Lower leg skin (tissue), 4 donors: ENCODE measurements around the gene NUDT22. TPM values are rescaled to one million over a fixed set of nuclear protein-coding genes. Genes with fewer than 3 reads are reported as not detected.

Source experiments
- DNase-seq, 2 donors: peaks; one replicate each; pipeline ENCODE4 v3.0.0-alpha.2; 2019; ENCODE audit warnings: low spot score in 2 of 2
- H3K4me3 ChIP-seq: fragments of 200-600 bp; sonication (generic); 2 replicates; pipeline ENCODE4 v1.5.1; 2017; ENCODE audit warnings: mild to moderate bottlenecking, low read depth; ENCODE audit not compliant: poor library complexity, severe bottlenecking
- CTCF ChIP-seq, 3 donors: fragments of 450-650 bp; IDR thresholded peaks; one replicate each; pipeline ENCODE4 v1.5.1; 2016; ENCODE audit warnings: antibody characterized with exemption in 3 of 3, mild to moderate bottlenecking in 3 of 3, moderate library complexity in 2 of 3
- POLR2A ChIP-seq, 2 donors: fragments of 450-650 bp; IDR thresholded peaks; one replicate each; pipeline ENCODE4 v1.6.1; 2016 to 2017; ENCODE audit warnings: antibody characterized with exemption in 2 of 2, mild to moderate bottlenecking in 1 of 2, moderate library complexity in 1 of 2
- whole genome bisulfite sequencing, 2 donors: methylation state at CpG; one replicate each; pipeline ENCODE4 v1.1.5; 2018; 5-methylcytosine and 5-hydroxymethylcytosine counted together
- intact Hi-C: fragments of 100-400 bp; cut with DNase I; formaldehyde crosslinking; loops from one replicate; pipeline ENCODE4 v1.15.0; 2023; ENCODE audit warnings: low total_unique reads
- total RNA-seq, 4 donors: library from RNA; depleted of rRNA; stranded (reverse); fragments of >200 nt; gene quantifications; one replicate each; pipeline ENCODE4 v1.1.0, GENCODE V29; 2016

Gene NUDT22
- total RNA-seq, 4 donors from 2014 or later: 44.7 to 75.6 (median 68.3) TPM

- DNase-seq: no peak
- intact Hi-C loops: no loop called here
- H3K4me3 ChIP-seq: peak overlapping the region; percentile 55
- WGBS, 2 donors: 0 to 1% methylated on average over 17 to 18 of the region's 18 CpGs
- TF ChIP-seq POLR2A (IDR thresholded peaks at IDR 0.05) (no peak), CTCF (IDR thresholded peaks at IDR 0.05) (no peak)
These were observed 25.6 kb downstream of the NUDT22 start for GRCh38 chr11:64251753-64252002.

- peak in 1 of 2 donors; percentile 92 for DNase-seq
- 4 to 6% methylated on average over 23 of the region's 23 CpGs for WGBS, 2 donors
- intact Hi-C loops: no loop called here
- TF ChIP-seq CTCF (IDR thresholded peaks at IDR 0.05) (no peak), POLR2A (IDR thresholded peaks at IDR 0.05) (no peak)
- H3K4me3 ChIP-seq: peak overlapping the region; percentile 55
These were observed 26.2 kb downstream of the NUDT22 start for GRCh38 chr11:64252003-64252872.

GRCh38 chr11:64253043-64253442, 27.0 kb downstream of the NUDT22 start:
- no peak for TF ChIP-seq POLR2A (IDR thresholded peaks at IDR 0.05)
- TF ChIP-seq CTCF (IDR thresholded peaks at IDR 0.05): no peak
- H3K4me3 ChIP-seq: no peak overlapping the region
- intact Hi-C loops: no loop called here
- 60 to 68% methylated on average over 8 of the region's 8 CpGs for WGBS, 2 donors
- DNase-seq: no peak

GRCh38 chr11:64253481-64253880, 27.4 kb downstream of the NUDT22 start:
- TF ChIP-seq POLR2A (IDR thresholded peaks at IDR 0.05) (no peak), CTCF (IDR thresholded peaks at IDR 0.05) (no peak)
- WGBS, 2 donors: 43 to 46% methylated on average over 5 of the region's 5 CpGs
- intact Hi-C loops: no loop called here
- no peak for DNase-seq
- H3K4me3 ChIP-seq: no peak overlapping the region

GRCh38 chr11:64254326-64254725, 28.3 kb downstream of the NUDT22 start:
- intact Hi-C loops: no loop called here

More at GRCh38 chr11:64254326-64254725, 28.3 kb downstream of the NUDT22 start:
- H3K4me3 ChIP-seq: no peak overlapping the region
- TF ChIP-seq POLR2A (IDR thresholded peaks at IDR 0.05) (no peak), CTCF (IDR thresholded peaks at IDR 0.05) (no peak)
- 85 to 95% methylated on average over 4 to 7 of the region's 7 CpGs for WGBS, 2 donors
- no peak for DNase-seq
